ENCODE measurements around the gene CPB2.

CPB2 gene, protein sequence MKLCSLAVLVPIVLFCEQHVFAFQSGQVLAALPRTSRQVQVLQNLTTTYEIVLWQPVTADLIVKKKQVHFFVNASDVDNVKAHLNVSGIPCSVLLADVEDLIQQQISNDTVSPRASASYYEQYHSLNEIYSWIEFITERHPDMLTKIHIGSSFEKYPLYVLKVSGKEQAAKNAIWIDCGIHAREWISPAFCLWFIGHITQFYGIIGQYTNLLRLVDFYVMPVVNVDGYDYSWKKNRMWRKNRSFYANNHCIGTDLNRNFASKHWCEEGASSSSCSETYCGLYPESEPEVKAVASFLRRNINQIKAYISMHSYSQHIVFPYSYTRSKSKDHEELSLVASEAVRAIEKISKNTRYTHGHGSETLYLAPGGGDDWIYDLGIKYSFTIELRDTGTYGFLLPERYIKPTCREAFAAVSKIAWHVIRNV

DNA sequence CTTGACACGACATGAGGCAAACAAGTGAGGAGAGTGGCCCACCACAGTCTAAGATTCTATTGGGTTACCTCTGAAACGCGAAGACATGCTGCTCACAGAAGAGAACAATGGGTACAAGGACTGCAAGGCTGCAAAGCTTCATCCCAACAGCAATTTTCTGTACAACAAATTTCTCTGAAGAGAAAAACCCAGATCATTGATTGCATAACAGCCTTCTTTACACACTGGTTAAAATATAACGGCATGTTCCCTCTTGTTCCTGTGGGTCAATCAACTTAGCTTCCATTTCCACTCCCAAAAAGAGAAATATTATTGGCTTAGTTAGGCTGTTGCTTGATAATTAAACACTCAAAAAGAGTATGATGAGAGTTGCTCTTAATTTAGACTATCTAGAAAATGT, at the start of gene CPB2:
TSS of gene CPB2 (minus strand) at position 166 of the 400 bp plus-strand sequence. CDS start at position 142, 24 bp downstream.
- DNase-seq = no peak

DNA sequence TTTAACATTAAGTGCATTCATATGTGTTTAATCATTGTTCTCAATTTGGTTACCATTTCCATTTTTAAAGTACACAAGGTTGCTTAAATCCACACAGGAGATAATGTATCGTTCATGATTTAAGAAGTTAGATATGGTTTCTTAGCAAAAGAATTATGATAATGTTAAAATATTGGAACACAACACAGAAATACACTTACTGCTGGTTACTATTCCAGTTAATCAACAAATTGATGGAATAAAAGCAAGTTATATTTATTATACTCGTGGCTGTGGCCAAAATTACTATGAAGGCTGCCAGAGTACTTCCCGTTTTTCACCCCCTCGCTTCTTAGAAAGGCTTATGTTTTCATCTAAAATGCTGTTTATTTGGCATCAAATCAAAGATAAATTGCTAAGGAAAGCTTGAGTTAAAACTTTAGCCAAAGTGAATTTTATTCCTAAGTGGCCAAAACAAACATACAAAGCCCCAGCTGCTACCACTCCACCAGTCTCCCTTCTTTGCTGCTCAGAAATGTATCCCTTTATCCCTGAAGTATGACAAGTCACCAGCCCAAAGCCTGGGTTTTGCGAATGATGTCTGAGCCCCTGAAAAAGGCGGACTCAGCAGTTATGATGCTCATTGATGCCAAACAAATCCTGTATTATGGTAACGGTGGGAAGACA, 49.4 kb upstream of the CPB2 start:
- no peak for DNase-seq

DNA sequence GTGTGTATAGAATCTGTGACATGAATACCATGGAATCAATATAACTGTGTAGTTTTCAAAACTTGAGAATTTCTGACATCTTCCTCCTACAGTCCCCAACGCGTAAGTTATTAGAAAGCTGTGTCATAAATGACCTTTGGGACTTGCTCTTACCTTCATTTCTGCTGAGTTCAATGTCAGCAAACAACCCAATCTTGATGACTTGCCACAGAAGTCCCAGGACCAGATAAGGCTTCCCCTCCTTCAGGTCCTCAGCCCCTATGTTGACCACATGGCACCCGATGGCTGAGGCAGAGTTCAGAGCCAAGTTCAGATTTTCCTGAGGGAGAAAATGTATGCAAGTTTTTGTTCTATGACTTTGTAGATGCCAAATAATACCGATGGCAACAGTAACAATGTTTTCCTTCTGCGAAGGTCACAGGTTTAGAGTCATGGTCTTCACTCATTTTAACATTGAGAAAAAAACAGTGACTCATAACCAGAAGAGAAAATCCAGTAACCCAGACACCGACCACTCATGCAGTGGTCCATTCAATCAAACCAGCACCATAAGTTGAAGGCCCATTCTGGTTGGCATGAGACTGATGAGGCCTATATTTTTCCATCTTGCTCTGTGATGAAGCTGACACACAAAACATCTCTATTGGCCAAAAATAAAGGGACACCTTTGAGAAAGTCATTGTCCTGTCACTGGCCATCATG, 47.9 kb upstream of the CPB2 start:
- no peak for DNase-seq

DNA sequence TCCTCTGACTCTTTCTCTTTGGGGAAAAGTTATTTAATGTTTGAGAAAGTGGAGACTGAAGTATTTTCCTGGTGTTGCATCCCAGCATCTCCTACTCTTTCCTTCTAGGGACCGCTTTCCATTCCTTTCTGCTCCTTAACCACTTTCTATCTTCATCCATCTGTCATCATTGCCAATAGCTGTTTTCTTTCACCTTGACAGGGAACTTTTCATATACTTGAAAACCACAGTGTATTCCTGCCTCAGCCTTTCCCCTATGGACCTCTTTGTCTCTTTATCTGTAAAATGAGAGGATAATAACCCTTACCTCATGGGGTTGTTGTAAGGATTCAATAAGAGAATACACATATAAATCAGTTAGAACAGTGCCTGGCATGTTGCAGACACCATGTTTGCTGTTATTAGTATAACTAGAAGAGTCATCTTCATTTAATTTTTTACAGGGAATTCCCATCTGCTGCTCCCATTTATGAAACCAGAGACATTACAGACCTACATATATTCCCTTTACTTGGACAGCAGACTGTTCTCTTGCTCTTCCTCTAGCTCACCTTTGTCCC, 45.4 kb upstream of the CPB2 start:
- no peak for DNase-seq

DNA sequence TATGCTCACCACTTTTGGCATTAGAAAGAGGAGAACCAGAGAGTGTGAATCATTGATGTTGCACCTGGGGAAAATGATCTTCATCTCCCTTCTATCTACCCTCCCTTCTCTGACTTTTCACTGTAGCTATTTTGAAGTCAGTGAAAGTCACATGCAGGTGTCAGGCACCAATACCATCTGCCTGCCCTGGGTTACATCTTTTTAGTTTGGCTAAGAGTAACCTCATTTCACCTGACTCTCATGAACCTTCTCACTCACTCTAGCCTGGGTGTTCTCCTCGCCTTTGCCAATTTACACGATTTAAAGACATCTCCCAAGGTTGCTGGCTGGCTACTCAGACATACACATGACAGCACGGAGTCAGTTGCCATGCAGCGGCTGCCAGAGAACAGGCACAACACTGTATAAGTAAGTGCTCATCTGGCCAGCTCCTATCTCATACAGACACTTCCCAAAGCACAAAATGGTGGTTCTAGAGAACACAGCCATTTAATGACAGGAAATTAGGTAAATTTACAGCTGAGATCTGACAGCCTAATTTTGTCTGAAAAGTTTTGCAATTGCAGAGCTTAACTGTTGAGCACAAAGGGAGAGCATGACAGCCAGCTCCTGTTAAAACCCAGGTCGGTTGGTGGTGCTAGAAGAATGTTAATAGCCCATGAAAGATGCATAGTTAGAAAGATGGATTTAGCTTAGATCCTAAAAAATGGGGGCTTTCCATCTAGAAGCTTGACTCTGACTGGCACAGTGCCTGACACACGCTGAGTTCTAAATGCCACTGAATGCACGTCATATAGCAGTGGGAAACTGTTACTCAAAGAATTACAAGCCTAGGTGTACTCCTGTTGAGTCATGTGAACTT, 44.7 kb upstream of the CPB2 start:
- DNase-seq = no peak

DNA sequence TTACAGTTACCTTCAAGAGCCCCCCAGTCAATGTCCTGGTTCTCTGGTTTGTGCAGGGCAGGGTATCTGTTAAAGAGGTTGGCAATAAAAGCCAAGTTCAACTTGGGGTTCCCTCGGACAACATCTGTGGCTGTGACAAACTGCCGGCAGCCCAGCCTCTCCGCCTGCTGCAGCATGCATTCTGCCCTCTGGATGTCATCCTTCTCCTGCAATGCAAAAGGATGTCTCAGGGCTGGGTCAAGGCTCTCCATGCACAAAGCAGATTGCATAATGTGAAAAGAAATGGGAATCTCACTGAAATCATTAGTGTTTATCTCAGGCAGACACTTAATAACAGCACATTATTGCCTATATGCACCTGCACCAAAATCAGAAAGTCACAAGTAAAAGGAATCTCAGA, 42.1 kb upstream of the CPB2 start:
- no peak for DNase-seq

DNA sequence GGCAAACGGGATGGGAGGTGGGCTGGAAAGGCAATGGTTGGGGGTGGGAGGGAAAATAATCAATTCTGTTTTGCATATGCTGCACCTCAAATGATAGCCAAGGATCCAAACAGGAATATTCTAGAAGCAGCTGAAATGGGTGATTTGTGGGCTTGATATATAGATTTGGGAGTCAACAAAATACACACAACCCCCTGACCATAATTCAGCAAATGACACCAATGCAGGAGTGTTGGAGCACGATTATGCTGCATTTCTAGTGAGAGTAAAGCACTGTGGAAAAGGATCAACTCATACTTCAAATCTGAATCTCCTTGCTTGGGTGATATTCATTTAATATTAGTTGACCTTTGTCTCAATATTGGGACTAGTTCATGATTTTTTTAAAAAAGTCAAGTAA, 41.1 kb upstream of the CPB2 start:
- DNase-seq = no peak

DNA sequence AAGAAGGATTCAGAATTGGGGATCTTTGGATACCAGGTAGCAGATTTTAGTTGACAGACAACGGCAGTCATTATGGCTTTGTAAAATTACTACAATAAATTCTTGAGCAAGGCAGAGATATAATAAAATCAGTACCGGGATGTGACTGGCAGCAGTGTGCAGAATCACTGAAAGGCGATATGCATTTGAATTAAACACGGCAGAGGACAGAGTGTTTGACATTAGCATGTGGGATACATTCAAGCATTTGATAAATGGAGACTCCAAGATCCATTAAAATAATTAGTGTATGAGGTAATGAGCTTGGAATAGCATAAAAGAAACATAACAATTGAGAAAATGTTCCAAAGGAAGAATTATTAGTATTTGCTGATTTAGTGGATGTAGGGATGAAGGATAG, 40.3 kb upstream of the CPB2 start:
- no peak for DNase-seq

DNA sequence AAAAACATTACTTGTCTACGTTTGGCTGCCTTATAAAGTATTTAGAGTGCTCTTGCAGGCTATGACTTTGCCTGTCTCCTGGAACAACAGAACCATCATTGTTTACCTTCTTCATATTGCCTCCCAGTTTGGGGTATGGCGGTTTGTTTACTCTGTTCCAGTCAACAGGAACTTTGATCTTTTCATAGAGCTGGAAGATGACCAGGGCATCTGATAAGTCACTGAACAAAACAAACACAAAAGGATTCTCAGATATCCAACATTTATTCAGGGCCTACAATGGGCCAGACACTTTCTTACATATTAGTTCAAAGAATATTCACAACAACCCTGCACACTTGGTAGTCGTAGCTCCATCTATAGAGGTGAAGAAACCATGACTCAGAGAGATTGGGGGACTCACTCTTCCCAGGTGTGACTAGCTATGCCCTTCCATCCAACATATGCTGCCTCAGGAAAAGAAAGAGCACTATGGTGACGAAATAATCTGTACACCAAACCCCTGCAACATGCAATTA, 38.4 kb upstream of the CPB2 start:
- no peak for DNase-seq

DNA sequence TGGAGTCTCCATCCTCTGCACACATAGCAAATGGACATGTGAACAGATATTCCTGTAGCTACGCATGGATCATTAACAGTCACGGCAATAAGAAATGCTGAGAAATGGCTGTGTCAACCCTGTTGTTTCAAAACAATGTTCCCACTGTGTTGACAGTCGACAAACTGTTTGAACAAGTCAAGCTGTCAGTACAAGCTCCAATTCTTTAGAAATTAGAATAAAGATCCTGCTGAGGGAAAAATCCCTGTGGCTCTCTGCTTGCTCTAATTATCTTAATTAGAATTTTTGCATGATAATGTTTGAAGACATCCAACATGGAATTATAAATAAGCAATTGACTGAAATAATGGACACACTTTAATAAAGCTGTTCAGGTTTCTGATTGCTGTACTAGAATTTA, 37.9 kb upstream of the CPB2 start:
- no peak for DNase-seq

DNA sequence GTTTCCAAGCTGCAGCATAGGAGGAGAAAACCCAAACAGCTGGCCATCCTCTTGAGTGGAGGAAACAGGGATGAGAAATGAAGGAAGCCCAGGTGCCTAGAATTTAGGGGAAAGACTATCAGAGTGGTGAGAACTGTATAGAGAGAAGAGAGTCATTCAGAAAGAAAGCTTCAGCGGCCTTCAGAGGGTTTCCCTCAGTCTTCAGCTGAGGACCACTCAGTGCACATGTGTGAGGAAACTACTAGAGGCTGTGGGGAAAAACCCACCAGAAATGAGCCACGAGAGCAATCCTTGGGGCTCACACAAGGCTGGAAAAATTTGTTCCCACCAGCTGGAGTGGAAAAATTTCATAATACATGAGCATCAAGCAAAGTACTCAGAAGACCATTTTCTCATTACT, 35.2 kb upstream of the CPB2 start:
- DNase-seq = no peak

DNA sequence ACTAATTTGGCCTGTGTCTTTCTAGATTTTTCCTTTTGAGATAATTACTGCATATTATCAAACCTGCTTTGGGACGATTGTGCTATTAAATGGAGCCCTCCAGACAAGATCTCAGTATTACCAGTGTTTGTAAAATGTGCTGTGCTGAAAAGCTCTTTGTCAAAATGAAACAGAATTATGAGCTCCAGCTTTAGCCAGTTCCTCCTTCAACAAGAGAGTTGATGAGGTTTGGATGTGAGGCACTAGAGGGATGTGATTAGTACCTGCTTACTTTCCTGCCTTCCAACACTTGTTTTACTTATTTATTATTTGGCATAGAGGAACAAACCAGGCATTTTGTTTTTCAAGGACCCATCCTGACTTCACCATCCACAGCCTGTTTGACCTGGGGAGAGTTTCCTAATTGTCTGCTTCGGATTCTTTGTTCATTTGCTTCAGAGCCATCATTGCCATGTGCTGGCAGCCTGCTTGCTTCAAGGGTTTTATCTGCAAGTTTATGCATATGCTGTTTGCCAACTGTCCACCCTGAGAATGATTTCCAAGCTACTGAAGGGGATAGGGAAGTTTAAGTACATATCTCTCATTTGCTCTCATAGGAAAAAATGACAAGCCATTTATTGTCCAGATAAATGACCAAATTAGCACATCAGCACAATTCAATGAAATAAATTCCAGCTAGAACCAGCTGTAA, 32.9 kb upstream of the CPB2 start:
- no peak for DNase-seq

DNA sequence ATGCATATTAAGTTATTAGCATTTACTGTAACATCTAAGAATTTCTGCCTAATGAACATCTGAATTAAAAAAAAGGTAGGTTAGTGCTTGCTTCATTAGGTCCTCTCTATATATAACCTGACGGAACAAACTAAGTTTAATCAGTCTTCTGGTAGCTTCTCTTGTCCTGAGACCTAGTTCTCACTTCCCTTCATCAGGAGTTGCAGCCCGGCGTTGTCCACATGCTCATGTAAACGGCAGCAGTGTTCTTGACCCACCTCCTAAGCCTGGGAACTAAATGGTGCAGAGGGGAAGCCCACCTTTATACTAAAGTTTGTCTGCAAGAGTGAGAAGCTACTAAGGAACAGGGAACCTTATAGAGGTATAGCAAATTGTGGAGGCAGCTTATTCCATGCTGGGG, 31.9 kb upstream of the CPB2 start:
- DNase-seq = no peak

DNA sequence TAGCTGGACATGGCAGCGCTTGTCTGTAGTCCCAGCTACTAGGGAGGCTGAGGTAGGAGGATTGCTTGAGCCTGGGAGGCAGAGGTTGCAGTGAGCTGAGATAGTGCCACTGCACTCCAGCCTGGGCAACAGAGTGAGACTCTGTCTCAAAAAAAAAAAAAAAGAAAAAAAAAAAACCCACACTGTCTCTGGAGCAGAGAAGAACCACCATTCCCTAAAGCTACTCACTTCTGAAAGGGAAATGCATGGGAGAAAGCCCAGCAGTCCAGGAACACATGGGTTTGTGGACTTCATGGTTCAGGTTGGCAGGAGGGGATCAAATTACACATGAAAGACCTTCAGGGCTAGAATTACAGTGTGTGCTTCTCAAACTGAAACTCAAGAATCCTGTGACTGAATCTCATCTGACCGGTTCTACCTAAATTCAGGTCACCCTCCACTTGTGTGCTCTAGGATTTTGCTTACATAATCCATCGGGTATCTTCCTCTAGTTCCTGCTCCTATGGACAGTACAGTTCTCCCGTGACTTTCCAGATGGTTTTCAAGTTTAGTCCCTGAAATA, 30.2 kb upstream of the CPB2 start:
- DNase-seq = no peak

DNA sequence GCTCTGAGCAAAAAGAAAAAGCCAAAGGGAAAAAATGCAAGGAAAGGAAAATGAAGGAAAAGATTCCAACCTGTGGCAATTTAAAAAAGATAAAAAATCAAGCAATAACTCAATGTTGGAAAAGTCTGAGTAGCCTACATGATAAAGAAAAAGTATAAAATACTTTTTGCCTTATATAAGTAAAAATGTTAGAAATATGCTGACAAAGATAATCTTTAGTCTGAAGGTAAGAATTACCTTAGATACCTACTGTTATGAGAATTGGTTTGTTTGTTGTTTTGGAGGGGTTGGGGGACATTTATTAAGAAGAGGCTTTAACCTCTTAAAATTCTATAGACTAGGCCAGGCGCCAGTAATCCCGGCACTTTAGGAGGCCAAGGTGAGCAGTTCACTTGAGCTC, 29.7 kb upstream of the CPB2 start:
- DNase-seq = no peak

DNA sequence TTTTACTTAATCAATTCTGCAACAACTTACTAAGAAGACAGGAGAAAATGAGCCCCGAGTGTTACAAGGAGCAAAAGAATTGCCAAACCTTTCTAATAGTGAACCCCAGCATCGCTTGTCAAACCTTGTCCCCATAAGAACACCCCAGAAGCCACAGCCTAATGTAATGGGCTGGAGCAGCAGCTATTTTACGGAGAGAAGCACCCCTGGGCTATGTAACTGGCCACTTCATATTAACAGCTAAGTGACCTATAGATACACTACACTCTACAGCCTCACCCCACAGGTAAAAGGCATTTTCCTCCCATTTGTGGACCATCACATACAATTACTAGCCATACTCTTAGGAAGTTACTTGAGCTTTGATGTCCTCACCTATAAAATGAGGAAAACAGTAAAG, 27.3 kb upstream of the CPB2 start:
- no peak for DNase-seq

DNA sequence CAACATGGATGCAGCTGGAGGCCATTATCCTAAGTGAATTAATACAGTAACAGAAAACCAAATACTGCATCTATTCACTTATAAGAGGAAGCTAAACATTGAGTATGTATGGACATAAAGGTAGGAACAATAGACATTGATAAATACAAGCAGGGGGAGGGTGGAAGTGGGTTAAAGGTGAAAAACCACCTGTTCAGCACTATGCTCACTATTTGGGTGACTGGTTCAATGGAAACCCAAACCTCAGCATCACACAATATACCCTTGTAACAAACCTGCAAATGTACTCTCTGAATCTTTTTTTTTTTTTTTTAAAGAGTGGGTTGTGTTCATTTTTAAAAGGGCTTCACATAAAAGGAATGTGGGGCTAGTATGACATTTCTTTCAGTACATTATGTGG, 26.9 kb upstream of the CPB2 start:
- no peak for DNase-seq

DNA sequence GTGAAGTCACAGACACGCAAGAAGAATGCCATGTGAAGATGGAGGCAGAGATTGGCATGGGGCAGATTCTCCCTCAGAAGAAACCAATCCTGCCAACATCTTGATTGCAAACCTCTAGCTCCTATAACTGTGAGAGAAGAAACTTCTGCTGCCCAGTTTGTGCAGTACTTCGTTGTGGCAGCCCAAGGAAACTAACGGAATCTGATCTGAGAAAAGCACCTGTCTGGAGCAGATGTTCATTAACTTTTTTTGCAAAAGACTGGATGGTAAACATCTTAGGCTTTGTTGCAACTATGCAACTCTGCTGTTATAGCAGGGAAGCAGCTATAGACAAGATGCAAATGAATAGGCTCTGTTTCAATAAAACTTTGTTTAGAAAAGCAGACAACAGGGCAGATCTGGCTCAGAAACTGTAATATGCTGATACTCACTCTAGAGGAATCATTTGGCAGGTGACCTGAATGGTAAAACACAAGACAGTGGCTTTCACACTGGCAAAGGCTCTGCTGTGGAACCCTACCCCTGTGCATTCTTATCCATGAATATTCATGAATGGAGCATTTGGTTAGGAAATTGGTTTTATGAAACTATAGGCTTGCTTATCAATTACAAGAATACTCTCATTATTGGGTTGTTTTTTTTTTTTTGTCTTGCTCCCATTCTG, 25.3 kb upstream of the CPB2 start:
- no peak for DNase-seq

DNA sequence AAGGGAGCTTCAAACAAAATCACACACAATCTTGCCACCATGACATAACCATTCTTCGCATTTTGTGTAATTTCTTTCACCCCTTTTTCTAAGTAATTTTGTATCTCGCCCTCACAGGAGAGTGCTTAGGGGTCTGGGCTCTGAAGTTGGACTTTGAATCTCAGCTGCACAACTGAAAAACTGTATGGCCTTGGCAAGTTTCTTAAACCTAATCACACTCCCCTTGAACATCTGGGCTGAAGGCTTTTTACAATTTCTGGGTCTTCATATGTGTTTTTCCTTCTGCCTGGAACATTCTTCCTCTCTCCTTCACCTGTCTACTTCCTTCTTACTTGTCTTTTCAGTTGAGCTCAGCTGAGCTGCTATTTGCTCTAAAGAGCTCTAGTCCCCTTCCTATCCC, 24.3 kb upstream of the CPB2 start:
- no peak for DNase-seq

DNA sequence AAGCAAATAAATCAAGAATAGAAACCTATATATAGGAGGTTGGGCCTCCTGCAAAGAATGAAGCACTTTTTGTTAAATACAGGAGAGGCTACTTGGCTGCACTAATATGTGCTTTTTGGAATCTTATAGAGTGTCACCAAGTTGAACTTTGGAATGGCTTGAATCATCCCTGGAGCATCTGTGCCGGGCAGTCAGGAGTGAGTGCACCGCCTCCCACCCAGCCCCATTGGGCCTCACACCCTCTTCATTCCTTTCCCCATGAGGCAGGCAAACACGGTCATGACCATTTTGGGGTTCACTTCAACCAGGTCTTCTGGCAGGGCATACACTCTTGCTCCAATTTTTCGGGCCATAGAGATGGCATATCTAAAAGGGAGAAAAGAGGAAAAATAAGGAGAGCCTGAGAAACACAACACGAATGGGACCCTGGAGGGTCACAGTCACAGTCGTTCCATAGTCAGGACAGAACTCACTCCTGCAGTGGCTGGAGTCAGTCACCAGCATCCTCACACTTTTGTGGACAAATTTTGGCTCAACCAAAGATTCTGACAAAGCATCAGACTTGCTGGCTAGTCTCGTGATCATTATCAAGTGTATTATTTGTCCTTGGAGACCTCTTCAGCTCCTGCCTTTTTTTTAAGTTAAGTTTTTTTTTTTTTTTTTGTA, 22.7 kb upstream of the CPB2 start:
- DNase-seq = no peak

All from activated CD4-positive, alpha-beta T cell treated with anti-CD3 and anti-CD28 coated beads, Interleukin-2, Interleukin-6, amounts not matched to agents 100 ng/mL and 50 ng/mL, durations not matched to agents 16 hours and 8 hours (primary cell).